Pancreas (tissue), 10 donors: ENCODE measurements around the gene PITPNC1. TPM values are rescaled to one million over a fixed set of nuclear protein-coding genes. Genes with fewer than 3 reads are reported as not detected.
"Not testable (repeated sequence)": the region's sequence is repeated elsewhere in the genome, so short reads cannot be mapped to it uniquely, and the experiment has no call there.

Experiments used
- ATAC-seq, 4 donors: fragments of 200-7000 bp; cut with Tn5 transposase; one replicate each; pipeline versions ENCODE4 v1.8.0 to v1.9.1; 2020; ENCODE audit warnings: mild to moderate bottlenecking in 4 of 4, moderate library complexity in 4 of 4
- DNase-seq, 6 donors: peaks; one replicate each; pipeline ENCODE4 v3.0.0-alpha.2; 2020
- FAIRE-seq: peaks from 2 replicates; lab custom pipeline; 2012; peaks lifted over from hg19 to GRCh38; lab: Jason Lieb, UNC
- H3K27ac ChIP-seq, 4 donors: fragments of 200-600 bp; sonication (generic); 1 replicate in 3 of 4; 2 replicates in 1 of 4; pipeline versions ENCODE4 v1.5.0 to v1.8.0; 2020
- H3K27me3 ChIP-seq, 4 donors: fragments of 200-600 bp; one replicate each; pipeline ENCODE4 v1.8.0; 2021
- H3K36me3 ChIP-seq, 3 donors: fragments of 200-600 bp; sonication (generic) in 1 of 3; one replicate each; pipeline versions ENCODE4 v1.5.0 to v1.8.0; 2020 to 2021
- H3K4me1 ChIP-seq, 3 donors: fragments of 200-600 bp; one replicate each; pipeline ENCODE4 v1.8.0; 2021
- H3K4me3 ChIP-seq, 4 donors: fragments of 200-600 bp; sonication (generic) in 2 of 4; one replicate each; pipeline versions ENCODE4 v1.5.0 to v1.8.0; 2020 to 2021
- H3K9me3 ChIP-seq, 4 donors: fragments of 200-600 bp; one replicate each; pipeline ENCODE4 v1.8.0; 2021
- WGBS, 2 donors: extraction: QIAGEN DNeasy Blood & Tissue Kit; methylation state at CpG; one replicate each; pipeline ENCODE4 v1.1.7; 2013; 5-methylcytosine and 5-hydroxymethylcytosine counted together
- intact Hi-C, 3 donors: fragments of 100-400 bp; cut with DNase I; formaldehyde crosslinking; loops; one replicate each; pipeline versions ENCODE4 v1.11.1 to v1.14.2; 2022
- polyA plus RNA-seq, 2 donors: library from polyadenylated mRNA; stranded (reverse); fragments of 200-250 nt; gene quantifications; one replicate each; pipeline ENCODE4 v1.2.3, GENCODE V29; 2013
- total RNA-seq, 6 donors: library from RNA; stranded (reverse); fragmentation: NEBNext Ultra II Directional in 4 of 6; extraction: Animal tissue kit (Norgen Biotek cat#: 25700) in 4 of 6; gene quantifications; one replicate each; pipeline versions ENCODE4 v1.2.1 to v1.2.4, GENCODE V29; 2021 to 2023
- TF ChIP-seq, protein P1 (sequence below), 4 donors: fragments of 200-600 bp; sonication (generic) in 3 of 4; IDR thresholded peaks; one replicate each; pipeline versions ENCODE4 v1.5.0 to v1.8.0; 2021; ENCODE audit warnings: antibody characterized with exemption in 4 of 4
- donor health status: healthy with polysubstance abuse.
- donor health status: DM: no; HTN: no; CAD: no; lungs with moderate emphysema.
- donor health status: DM: no; HTN: no; CAD: no.
- donor health status: control.
- donor health status: control.
- donor health status: Bipolar disorder and iron deficiency.
- donor health status: DM: yes; HTN: yes; CAD: no.
- donor health status: DM: no; HTN: no; CAD: no.
- donor health status: DM: no; HTN: no; CAD: no.
- donor health status: DM: yes; HTN: yes; CAD: no.

The PITPNC1 gene
- total and polyA plus RNA-seq, 8 donors, result 9.5 to 28.8 (median 24.4) TPM

DNA sequence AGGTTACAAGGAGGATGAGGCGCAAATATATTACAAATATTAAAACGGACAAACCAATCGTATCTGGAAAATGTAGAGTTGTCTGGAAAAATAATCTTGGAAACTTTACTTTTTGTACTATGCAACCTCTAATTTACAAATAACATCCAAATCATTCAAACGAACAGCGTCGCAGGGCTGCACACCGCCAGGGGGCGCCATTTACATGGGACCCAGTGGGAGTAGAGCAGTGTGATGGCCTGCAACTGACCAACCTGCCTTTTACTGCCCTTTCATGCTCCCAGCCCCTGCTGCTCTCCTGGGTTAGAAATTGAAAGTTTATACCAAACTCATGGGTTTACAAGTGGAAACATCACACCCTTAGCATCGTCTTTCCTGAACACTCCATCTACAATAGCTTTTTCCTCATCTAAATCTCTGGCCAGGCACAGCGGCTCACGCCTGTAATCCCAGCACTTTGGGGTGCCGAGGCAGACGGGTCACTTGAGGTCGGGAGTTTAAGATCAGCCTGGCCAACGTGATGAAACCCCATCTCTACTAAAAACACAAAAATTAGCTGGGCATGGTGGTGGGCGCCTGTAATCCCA lies 10.0 kb downstream of the PITPNC1 start:
- 68 to 72% methylated on average over 16 of the region's 16 CpGs for WGBS, 2 donors
- Histone ChIP-seq H3K9me3 (no peaks in the 10 kb centered on the region), H3K4me1 (peaks cover 5 to 19% (median 15%) of the 10 kb centered on the region in 3 donors), H3K4me3 (no peak overlapping the region), H3K36me3 (no peaks in the 10 kb centered on the region), H3K27me3 (no peaks in the 10 kb centered on the region), H3K27ac (no peak overlapping the region)
- ATAC-seq (peak in 2 of 4 donors; percentile 30 to 61), FAIRE-seq (no peak), DNase-seq (peak in 3 of 6 donors; percentile 52 to 85 (median 55))
- intact Hi-C loops, result no loop called here
- TF ChIP-seq, protein P1, sequence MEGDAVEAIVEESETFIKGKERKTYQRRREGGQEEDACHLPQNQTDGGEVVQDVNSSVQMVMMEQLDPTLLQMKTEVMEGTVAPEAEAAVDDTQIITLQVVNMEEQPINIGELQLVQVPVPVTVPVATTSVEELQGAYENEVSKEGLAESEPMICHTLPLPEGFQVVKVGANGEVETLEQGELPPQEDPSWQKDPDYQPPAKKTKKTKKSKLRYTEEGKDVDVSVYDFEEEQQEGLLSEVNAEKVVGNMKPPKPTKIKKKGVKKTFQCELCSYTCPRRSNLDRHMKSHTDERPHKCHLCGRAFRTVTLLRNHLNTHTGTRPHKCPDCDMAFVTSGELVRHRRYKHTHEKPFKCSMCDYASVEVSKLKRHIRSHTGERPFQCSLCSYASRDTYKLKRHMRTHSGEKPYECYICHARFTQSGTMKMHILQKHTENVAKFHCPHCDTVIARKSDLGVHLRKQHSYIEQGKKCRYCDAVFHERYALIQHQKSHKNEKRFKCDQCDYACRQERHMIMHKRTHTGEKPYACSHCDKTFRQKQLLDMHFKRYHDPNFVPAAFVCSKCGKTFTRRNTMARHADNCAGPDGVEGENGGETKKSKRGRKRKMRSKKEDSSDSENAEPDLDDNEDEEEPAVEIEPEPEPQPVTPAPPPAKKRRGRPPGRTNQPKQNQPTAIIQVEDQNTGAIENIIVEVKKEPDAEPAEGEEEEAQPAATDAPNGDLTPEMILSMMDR (IDR thresholded peaks at IDR 0.05), result peak; percentile 20 to 51 (median 41)

DNA sequence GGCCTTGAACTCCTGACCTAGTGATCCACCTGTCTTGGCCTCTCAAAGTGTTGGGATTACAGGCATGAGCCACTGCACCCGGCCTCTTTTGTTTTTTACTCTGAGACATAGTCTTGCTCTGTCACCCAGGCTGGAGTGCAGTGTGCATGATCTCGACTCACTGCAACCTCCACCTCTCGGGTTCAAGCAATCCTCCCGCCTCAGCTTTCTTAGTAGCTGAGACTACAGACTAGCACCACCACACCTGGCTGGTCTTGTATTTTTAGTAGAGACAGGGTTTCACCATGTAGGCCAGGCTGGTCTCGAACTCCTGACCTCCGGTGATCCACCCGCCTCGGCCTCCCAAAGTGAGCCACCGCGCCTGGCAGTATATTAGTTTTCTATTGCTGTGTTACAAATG lies 11.5 kb downstream of the PITPNC1 start:
- ATAC-seq, DNase-seq, H3K9me3 ChIP-seq, H3K4me3 ChIP-seq, H3K27me3 ChIP-seq, H3K36me3 ChIP-seq, FAIRE-seq, intact Hi-C loops, H3K27ac ChIP-seq: not testable (repeated sequence)
- 96 to 98% methylated on average over 10 of the region's 10 CpGs for WGBS, 2 donors
- peaks cover 5 to 19% (median 15%) of the 10 kb centered on the region in 3 donors for H3K4me1 ChIP-seq

DNA sequence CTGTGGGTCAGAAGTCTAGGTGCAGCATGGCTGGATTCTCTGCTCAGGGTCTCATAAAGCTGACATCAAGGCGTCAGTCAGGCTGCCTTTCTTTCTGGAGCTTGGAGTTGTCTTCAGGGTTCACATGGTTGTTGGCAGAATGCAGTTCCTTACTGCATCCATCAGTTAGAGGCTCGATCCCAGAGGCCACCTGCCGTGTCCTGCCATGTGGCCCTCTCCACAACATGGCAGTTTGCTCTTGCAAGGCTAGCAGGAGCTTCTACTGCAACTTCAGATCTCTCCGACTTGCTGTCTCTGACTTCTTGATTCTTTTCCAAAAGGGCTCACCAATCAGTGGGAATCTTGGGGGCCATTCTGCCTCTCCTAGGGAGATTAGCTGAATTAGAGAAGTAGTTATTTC lies 11.9 kb downstream of the PITPNC1 start:
- intact Hi-C loops, result no loop called here
- TF ChIP-seq, protein P1 (IDR thresholded peaks at IDR 0.05), result no peak
- DNase-seq, result no peak
- H3K4me3 ChIP-seq, result no peak overlapping the region
- no peaks in the 10 kb centered on the region for H3K9me3 ChIP-seq
- no peaks in the 10 kb centered on the region for H3K36me3 ChIP-seq
- H3K27ac ChIP-seq, result no peak overlapping the region
- no peaks in the 10 kb centered on the region for H3K27me3 ChIP-seq
- WGBS, 2 donors, result 88 to 95% methylated on average over 4 of the region's 4 CpGs
- ATAC-seq, result no peak
- FAIRE-seq, result no peak
- peaks cover 5 to 19% (median 15%) of the 10 kb centered on the region in 3 donors for H3K4me1 ChIP-seq

DNA sequence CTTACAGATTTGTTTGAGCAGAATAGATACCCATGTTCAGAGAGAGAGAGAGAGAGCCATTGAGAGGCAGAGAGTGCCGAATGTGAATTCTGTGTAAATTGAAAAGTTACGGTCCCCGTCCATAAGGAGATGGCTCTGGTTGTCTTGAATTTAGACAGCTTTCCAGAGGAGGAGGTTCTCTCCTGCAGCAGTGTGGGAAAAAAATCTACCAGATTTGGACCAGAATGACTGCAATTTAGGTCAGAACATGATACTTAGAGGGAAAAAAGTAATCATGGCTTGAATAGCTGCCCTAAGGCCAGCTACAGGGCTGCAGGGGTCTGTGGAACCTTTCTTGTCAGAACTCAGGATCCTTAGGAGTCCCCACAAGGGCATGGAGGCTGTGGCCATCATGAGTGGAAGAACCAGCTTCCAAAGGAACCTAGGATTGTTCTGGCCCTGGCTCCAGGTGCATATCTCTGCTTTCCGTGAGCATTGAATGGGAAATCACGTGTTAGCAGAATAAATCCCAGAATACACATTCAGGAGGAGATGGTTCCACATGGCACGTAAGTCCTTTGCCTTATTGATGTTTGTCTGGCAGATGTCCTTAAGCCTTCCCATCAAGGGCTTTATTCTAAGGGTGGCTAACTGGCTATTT lies 13.0 kb downstream of the PITPNC1 start:
- Histone ChIP-seq H3K4me1 (peaks cover 5 to 19% (median 15%) of the 10 kb centered on the region in 3 donors), H3K27ac (peak overlapping the region; percentile 24 to 74 (median 58)), H3K9me3 (no peaks in the 10 kb centered on the region), H3K4me3 (no peak overlapping the region), H3K36me3 (no peaks in the 10 kb centered on the region), H3K27me3 (no peaks in the 10 kb centered on the region)
- ATAC-seq (peak; percentile 47 to 78 (median 60)), DNase-seq (peak in 2 of 6 donors; percentile 29 to 50), FAIRE-seq (no peak)
- intact Hi-C loops, result loop anchor here in 1 of 3 donors (10.0 kb wide), 1 partner anchor 85 kb away; no protein-coding TSS in a partner anchor
- WGBS, 2 donors, result 55 to 59% methylated on average over 6 of the region's 6 CpGs
- TF ChIP-seq, protein P1 (IDR thresholded peaks at IDR 0.05), result no peak

DNA sequence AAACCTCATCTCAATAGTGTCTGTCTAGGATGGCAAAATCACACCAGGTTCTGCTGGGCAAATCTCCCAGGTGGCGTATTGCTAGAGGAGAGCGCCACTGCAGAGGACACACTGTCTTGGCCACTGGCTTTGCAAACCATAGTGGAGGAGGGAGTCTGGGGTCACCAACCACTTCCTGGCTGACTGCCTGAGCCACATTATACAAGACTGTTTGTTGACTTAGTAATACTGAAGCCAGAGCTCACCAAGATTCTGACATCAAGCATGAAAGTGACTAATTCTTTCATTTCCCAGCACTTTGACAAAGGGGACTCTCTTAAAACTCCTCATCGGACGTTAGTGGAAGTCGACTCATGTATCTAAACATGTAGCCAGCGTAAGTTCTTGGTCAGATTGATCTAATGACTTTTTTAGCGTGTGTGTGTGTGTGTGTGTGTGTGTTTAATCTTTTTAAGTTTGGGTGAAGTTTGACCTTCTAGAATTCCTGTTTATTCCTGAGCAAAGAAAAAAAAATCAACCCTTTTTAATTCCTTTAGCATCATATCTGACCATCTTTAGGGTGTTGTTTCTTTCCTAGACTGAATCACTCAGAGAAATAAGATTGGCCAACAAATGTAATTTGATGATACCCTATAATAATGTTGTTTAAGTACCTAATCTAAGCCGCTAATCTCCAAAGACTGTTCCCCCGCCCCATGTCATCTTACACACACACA lies 13.7 kb downstream of the PITPNC1 start:
- no peak overlapping the region for H3K4me3 ChIP-seq
- 17 to 21% methylated on average over 9 of the region's 9 CpGs for WGBS, 2 donors
- H3K36me3 ChIP-seq, result no peaks in the 10 kb centered on the region
- no peaks in the 10 kb centered on the region for H3K27me3 ChIP-seq
- H3K9me3 ChIP-seq, result no peaks in the 10 kb centered on the region
- FAIRE-seq (no peak), ATAC-seq (peak; percentile 86 to 92 (median 90)), DNase-seq (peak in 4 of 6 donors; percentile 61 to 81 (median 72))
- TF ChIP-seq, protein P1 (IDR thresholded peaks at IDR 0.05), result no peak
- peaks cover 5 to 19% (median 15%) of the 10 kb centered on the region in 3 donors for H3K4me1 ChIP-seq
- intact Hi-C loops, result loop anchor here in 1 of 3 donors (10.0 kb wide), 1 partner anchor 84 kb away; no protein-coding TSS in a partner anchor
- peak overlapping the region; percentile 24 to 74 (median 58) for H3K27ac ChIP-seq
